OCI-LY1 (cell line): ENCODE measurements around the gene ZSCAN12.
"Not testable (repeated sequence)": the region's sequence is repeated elsewhere in the genome, so short reads cannot be mapped to it uniquely, and the experiment has no call there.

Experiments
- EZH2 ChIP-seq: fragments of 200-600 bp; sonication (generic), shearing (Covaris generic); IDR thresholded peaks from 2 replicates; pipeline ENCODE4 v1.8.0; 2017; ENCODE audit warnings: borderline replicate concordance, mixed run types, mild to moderate bottlenecking, antibody characterized with exemption, low read length, moderate library complexity, mixed read lengths
- TF ChIP-seq, protein P1 (sequence below): fragments of 200-600 bp; sonication (generic), shearing (Covaris generic); IDR thresholded peaks from 2 replicates; pipeline ENCODE4 v1.5.1; 2017; ENCODE audit warnings: mild to moderate bottlenecking, antibody characterized with exemption, low read length, moderate library complexity, mixed read lengths

DNA sequence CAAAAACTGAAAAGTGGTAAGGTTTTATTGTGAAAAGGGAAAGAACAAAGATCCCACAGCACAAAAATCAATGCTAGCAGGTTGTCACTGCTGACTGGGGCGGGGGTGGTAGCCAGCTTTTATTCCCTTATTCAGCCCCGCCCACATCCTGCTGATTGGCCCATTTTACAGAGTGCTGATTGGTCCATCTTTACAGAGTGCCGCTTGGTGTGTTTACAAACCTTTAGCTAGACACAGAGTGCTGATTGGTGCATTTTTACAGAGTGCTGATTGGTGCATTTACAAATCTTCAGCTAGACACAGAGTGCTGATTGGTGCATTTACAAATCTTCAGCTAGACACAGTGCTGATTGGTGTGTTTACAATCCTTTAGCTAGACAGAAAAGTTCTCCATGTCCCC, 45.2 kb upstream of the ZSCAN12 start:
- TF ChIP-seq, protein P1, sequence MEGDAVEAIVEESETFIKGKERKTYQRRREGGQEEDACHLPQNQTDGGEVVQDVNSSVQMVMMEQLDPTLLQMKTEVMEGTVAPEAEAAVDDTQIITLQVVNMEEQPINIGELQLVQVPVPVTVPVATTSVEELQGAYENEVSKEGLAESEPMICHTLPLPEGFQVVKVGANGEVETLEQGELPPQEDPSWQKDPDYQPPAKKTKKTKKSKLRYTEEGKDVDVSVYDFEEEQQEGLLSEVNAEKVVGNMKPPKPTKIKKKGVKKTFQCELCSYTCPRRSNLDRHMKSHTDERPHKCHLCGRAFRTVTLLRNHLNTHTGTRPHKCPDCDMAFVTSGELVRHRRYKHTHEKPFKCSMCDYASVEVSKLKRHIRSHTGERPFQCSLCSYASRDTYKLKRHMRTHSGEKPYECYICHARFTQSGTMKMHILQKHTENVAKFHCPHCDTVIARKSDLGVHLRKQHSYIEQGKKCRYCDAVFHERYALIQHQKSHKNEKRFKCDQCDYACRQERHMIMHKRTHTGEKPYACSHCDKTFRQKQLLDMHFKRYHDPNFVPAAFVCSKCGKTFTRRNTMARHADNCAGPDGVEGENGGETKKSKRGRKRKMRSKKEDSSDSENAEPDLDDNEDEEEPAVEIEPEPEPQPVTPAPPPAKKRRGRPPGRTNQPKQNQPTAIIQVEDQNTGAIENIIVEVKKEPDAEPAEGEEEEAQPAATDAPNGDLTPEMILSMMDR = not testable (repeated sequence)
- not testable (repeated sequence) for TF ChIP-seq EZH2
